ENCODE results near the gene EFNA1.
"Not testable (repeated sequence)": the region's sequence is repeated elsewhere in the genome, so short reads cannot be mapped to it uniquely, and the experiment has no call there.

The EFNA1 gene

GRCh38 chr1:155125946-155126555 is 1.6 kb upstream of the EFNA1 start:
- no peak for DNase-seq

DNA sequence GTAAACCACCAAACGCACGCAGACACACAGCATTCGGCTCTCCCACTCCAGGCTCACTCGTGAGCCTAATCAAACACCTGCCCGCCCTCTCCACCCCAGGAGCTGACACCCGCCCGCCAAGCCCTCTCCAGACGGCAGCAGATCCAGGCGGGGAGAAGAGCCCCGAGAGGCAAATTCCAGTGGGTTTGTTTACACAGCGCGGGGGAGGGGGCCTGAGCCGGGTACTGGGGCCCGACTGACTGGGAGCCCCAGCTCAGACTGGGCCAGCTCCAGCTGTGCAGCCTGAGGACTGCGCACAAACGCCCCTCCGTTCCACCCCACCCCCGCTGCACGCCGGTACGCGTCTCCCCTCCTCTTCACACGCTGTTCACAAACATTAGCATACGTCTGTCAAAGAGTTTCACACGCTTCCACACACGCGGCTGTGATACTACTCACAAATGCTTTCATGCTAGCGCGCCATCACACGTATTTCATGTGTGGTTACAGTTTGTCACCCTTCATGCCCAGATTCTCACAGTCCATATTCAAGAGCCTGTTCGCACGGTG is 1.0 kb upstream of the EFNA1 start:
- no peak for DNase-seq

DNA sequence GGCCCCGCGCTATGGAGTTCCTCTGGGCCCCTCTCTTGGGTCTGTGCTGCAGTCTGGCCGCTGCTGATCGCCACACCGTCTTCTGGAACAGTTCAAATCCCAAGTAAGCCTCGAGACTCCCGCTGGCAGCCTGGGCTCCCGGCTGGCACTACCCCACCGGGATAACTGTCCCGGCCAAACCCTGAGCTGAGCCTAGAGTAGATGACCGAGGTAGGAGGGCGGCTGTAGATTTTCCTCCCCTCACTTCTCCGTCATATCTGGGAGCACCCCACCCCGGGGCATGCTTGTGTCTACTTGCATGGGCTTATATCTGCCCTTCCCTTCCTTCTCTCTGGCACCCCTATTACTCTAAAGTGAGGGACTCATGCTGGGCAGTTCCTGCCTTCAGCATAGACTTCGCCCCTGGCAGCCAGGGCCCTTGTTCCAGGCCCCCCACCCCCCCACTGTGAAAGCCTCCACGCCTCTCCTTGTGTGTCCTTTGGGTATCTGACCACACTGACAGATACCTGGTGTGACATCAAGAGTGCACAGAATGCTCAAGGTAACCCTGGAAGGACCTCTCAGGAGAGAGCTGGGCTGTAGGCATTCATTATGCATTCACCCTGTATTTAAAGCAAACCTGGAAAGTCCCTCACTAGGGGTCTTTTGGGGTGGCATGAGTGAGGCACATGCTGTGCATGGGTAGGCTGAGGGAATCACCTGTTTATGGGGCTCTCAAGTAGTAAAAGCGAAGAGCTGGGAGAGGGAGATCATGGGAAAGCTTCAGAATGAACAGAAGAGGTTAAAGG is 485 bp downstream of the EFNA1 start:
- no peak for DNase-seq

DNA sequence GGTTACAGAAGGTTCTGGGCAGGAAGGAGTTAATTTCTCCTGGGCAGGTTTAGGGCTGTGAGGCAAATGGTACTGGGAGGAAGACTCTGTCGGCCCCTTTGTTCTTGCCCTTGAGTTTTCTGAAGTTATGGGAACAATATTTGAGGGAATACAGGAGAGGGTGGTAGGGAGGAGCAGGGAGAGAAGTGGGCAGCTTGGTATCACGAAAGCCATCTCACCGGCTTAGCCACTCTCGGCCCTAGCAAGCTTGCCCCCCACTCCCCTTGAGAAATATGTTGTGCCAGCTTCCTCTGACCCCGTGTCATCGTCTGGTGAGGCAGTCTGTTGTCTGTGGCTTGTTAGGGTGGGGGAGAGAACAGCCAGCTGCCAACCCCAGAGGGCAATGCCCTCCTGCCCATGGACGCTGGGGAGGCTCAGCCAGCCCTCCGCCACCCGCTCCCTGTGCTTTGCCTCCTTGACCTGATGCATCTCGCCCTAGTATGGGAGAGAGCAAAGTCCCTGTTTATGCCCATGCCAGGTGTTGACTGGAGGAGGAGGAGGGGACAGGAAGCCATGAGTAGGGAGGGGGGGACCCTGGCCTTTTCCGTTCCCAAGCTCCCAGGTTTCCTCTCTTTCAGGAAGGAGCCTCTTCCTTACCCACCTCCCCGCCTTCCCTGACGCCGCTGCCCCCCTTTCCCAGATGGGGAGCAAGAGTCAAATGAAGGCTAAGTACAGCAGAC is 1.2 kb downstream of the EFNA1 start:
- no peak for DNase-seq

- DNase-seq, result no peak
Observed at GRCh38 chr1:155130272-155131006, 2.8 kb downstream of the EFNA1 start.

DNA sequence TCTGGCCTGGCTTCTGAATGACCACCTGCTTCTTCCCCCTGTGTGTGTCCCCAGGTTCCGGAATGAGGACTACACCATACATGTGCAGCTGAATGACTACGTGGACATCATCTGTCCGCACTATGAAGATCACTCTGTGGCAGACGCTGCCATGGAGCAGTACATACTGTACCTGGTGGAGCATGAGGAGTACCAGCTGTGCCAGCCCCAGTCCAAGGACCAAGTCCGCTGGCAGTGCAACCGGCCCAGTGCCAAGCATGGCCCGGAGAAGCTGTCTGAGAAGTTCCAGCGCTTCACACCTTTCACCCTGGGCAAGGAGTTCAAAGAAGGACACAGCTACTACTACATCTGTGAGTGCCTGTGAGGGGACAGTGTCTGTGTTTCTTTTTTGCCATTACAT is 3.6 kb downstream of the EFNA1 start:
- no peak for DNase-seq

GRCh38 chr1:155131856-155132255 is 4.2 kb downstream of the EFNA1 start:
- DNase-seq, result no peak

DNA sequence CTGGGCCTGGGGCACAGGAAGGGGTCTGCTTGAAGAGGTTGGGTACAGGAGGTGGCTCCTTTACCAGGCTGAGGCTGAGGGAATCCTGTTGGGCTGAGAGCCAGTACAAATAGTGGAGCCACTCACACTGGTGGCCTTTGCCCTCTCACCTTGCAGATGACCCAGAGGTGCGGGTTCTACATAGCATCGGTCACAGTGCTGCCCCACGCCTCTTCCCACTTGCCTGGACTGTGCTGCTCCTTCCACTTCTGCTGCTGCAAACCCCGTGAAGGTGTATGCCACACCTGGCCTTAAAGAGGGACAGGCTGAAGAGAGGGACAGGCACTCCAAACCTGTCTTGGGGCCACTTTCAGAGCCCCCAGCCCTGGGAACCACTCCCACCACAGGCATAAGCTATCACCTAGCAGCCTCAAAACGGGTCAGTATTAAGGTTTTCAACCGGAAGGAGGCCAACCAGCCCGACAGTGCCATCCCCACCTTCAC is 6.2 kb downstream of the EFNA1 start:
- DNase-seq, result no peak

GRCh38 chr1:155134322-155134721 is 6.6 kb downstream of the EFNA1 start:
- DNase-seq, result no peak

GRCh38 chr1:155134880-155135414 is 7.3 kb downstream of the EFNA1 start:
- DNase-seq, result peak; percentile 47

- peak; percentile 80 for DNase-seq
Observed at GRCh38 chr1:155135415-155136028, 7.8 kb downstream of the EFNA1 start, which contains the start of gene SLC50A1. TSS of gene SLC50A1 (plus strand) at chr1:155135852. CDS start at chr1:155135912, 60 bp downstream.

DNA sequence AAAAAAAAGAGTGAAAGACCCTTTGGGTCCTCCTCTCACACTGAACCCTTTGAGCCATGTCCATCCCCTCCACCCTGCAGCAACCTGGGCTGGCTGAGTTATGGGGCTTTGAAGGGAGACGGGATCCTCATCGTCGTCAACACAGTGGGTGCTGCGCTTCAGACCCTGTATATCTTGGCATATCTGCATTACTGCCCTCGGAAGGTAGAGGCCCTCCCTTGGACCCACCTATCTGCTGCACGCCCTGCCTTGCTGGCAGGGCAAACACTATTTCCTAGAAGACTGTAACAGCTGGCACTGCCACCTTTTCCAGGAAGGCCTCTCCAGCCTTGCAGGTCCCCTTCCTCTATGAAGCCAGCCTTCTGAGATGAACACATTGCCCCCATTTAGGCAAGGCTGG is 9.1 kb downstream of the EFNA1 start:
- peak; percentile 61 for DNase-seq

DNA sequence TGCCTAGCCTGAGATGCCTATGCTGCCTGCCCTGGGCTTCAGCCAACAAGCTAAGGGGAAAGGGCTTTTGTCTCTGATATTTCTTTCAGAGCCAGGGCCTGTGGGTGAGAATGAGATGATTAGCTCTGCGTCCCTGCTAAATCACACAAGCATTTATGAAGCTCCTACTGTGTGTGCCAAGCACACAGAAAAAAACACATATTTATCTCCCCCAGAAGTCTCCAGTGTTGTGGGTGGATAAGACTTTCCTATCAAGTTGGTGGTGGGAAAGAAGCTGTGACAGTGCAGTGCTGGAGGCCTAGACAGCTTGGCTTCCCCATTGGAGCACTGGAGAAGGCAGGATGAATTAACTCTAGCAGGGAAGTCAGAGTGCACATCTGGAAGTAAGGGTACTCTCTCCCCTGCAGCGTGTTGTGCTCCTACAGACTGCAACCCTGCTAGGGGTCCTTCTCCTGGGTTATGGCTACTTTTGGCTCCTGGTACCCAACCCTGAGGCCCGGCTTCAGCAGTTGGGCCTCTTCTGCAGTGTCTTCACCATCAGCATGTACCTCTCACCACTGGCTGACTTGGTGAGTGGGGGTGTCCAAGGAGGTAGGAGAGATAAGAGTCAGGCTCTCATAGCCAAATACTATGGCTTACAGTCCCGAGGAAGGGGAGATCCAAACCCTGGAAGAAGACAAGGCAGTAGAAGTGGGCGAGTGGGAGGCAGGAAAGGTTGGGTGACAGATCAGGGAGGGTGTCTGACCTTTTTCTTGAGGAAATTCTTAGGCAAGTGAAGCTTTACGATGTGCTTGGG is 9.7 kb downstream of the EFNA1 start:
- DNase-seq, result no peak

- peak; percentile 45 for DNase-seq
Observed at GRCh38 chr1:155139895-155140629, 12.4 kb downstream of the EFNA1 start, which contains the start of gene DPM3. TSS of gene DPM3 (minus strand) at chr1:155140531. CDS start at chr1:155140240, 291 bp downstream.

DNA sequence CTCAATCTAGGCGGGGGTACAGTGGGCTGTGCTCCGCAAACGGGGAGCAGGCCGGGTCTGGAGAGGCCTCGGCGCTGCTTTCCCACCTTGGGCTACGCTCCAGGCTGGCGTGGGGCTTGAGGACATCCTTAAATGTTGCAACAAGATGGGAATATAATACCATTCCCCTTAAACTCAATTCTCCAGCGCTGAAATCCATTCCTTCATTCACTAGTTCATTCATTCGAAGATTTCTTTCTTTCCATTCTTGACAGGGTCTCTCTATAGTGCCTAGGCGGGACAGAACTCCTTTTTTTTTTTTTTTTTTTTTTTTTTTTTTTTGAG is 12.9 kb downstream of the EFNA1 start:
- no peak for DNase-seq

GRCh38 chr1:155141749-155142148 is 14.1 kb downstream of the EFNA1 start:
- DNase-seq, result no peak

DNA sequence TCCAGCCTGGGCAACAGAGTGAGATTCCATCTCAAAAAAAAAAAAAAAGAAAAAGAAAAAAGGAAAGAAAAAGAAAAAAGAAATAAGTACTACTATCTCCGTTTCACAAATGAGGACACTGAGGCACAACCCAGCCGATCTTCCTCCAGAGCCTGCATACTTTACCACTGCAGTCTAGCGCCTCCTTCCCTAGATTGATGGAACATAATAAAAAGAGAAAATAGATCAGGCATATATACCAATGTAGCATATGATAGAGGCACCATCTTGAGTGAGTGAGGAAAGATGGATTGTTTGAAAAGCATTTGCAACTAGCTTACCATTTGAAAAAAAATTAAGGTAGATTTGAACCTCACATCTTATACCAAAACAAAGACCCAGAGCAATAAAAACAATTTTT is 17.8 kb downstream of the EFNA1 start:
- no peak for DNase-seq

GRCh38 chr1:155155996-155156643 is 28.4 kb downstream of the EFNA1 start:
- not testable (repeated sequence) for DNase-seq

DNA sequence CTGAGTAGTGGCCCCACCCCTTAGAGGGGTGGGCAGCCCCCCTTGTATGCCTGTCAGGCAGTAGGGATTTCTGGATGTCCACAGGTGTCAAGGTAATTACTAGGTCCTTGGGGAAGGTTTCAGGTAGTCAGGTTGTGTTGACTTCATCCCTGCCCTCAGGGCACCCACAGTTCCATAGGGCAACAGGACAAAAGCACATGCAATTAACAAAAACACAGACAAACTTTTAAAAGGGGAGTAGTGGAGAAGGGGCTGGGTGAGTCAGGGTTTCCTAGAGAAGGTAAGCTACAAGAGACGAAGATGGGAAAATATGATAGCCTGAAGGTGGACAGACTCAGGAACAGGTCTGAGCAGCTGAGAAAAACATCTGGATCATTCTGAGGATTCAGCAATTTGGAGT is 31.3 kb downstream of the EFNA1 start:
- no peak for DNase-seq

DNA sequence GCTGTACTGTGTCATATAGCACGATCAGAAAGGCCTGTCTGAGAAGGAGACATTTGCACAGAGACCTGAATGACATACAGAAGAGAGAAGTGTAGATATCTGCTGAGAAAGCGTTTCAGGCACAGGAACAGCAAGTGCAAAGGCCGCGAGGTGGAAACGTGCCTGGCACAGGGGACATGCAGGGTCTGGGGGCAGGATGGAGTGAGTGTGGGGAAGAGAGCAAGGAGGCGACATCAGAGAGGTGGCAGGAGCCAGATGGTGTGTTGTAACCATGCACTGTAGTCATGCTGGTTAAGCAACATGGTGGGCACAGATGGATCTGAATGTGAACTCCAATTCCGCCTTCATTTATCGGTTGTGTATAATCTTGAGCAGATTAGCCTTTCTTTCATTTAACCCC is 32.5 kb downstream of the EFNA1 start:
- no peak for DNase-seq

Data from GF-D8 (cell line).